ENCODE data around the gene RNASE8. TPM values are rescaled to one million over a fixed set of nuclear protein-coding genes. Genes with fewer than 3 reads are reported as not detected.

RNASE8 gene
- total RNA-seq, 1 experiment from 2014 or later: not detected

DNA sequence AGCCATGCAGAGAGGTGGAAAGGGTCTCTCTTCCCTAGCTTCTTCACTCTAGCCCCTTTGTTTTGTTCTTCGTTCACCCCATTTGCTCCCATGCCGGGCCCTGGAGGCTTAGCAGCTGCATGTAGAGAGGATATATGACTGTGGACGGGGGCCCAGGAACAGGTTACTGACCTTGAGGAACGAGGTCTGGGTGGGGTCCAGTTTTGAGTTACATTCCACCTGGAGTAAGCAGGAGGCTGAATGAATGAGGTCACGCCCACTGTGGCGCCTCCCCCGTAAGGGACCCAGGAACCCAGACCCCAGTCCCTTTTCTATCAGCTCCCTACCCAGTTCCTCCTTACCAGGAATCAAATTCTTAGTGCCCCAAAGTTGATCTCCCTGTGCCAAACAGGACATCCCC lies 39.3 kb upstream of the RNASE8 start:
- Mint-ChIP-seq H3K27ac (no peak overlapping the region), H3K4me1 (peaks cover 22% of the 10 kb centered on the region), H3K36me3 (peaks cover 6% of the 10 kb centered on the region; the same call in 1 of the 2 replicates), H3K27me3 (ENCODE audit: low read depth) (peaks cover 13% of the 10 kb centered on the region), H3K4me3 (no peak overlapping the region), H3K9me3 (no peaks in the 10 kb centered on the region)
- POLR2A ChIA-PET: no interaction called here
- no peak for DNase-seq (ENCODE audit: low spot score)
- CTCF ChIA-PET: interaction anchor here (0.9 to 9.1 kb wide), 4 partner anchors 18 to 72 kb away, joined by 3 to 670 read pairs (median 4); partner anchors contain the start of gene RNASE7
- TF ChIP-seq NFATC4 (CRISPR knock-in tag; IDR thresholded peaks at IDR 0.05): no peak
- TF ChIP-seq NR3C1 (CRISPR knock-in tag; conservative IDR thresholded peaks at IDR 0.05; ENCODE audit: low read depth): no peak
- TF ChIP-seq, protein P1, sequence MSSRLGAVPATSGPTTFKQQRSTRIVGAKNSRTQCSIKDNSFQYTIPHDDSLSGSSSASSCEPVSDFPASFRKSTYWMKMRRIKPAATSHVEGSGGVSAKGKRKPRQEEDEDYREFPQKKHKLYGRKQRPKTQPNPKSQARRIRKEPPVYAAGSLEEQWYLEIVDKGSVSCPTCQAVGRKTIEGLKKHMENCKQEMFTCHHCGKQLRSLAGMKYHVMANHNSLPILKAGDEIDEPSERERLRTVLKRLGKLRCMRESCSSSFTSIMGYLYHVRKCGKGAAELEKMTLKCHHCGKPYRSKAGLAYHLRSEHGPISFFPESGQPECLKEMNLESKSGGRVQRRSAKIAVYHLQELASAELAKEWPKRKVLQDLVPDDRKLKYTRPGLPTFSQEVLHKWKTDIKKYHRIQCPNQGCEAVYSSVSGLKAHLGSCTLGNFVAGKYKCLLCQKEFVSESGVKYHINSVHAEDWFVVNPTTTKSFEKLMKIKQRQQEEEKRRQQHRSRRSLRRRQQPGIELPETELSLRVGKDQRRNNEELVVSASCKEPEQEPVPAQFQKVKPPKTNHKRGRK (CRISPR knock-in tag; IDR thresholded peaks at IDR 0.05; ENCODE audit: borderline replicate concordance): no peak
- TF ChIP-seq, protein P2, sequence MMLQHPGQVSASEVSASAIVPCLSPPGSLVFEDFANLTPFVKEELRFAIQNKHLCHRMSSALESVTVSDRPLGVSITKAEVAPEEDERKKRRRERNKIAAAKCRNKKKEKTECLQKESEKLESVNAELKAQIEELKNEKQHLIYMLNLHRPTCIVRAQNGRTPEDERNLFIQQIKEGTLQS (CRISPR knock-in tag; conservative IDR thresholded peaks at IDR 0.05): no peak
- TF ChIP-seq, protein P3, sequence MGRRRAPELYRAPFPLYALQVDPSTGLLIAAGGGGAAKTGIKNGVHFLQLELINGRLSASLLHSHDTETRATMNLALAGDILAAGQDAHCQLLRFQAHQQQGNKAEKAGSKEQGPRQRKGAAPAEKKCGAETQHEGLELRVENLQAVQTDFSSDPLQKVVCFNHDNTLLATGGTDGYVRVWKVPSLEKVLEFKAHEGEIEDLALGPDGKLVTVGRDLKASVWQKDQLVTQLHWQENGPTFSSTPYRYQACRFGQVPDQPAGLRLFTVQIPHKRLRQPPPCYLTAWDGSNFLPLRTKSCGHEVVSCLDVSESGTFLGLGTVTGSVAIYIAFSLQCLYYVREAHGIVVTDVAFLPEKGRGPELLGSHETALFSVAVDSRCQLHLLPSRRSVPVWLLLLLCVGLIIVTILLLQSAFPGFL (CRISPR knock-in tag; IDR thresholded peaks at IDR 0.05; ENCODE audit: borderline replicate concordance): no peak
- no peak for TF ChIP-seq FOXK1 (CRISPR knock-in tag; IDR thresholded peaks at IDR 0.05)
- TF ChIP-seq JAZF1 (CRISPR knock-in tag; IDR thresholded peaks at IDR 0.05): no peak
- TF ChIP-seq, protein P4, sequence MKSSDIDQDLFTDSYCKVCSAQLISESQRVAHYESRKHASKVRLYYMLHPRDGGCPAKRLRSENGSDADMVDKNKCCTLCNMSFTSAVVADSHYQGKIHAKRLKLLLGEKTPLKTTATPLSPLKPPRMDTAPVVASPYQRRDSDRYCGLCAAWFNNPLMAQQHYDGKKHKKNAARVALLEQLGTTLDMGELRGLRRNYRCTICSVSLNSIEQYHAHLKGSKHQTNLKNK (CRISPR knock-in tag; IDR thresholded peaks at IDR 0.05): no peak
- TF ChIP-seq, protein P5, sequence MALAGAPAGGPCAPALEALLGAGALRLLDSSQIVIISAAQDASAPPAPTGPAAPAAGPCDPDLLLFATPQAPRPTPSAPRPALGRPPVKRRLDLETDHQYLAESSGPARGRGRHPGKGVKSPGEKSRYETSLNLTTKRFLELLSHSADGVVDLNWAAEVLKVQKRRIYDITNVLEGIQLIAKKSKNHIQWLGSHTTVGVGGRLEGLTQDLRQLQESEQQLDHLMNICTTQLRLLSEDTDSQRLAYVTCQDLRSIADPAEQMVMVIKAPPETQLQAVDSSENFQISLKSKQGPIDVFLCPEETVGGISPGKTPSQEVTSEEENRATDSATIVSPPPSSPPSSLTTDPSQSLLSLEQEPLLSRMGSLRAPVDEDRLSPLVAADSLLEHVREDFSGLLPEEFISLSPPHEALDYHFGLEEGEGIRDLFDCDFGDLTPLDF (CRISPR knock-in tag; IDR thresholded peaks at IDR 0.05): no peak
- TF ChIP-seq GABPB1 (CRISPR knock-in tag; IDR thresholded peaks at IDR 0.05): no peak
- TF ChIP-seq, protein P6, sequence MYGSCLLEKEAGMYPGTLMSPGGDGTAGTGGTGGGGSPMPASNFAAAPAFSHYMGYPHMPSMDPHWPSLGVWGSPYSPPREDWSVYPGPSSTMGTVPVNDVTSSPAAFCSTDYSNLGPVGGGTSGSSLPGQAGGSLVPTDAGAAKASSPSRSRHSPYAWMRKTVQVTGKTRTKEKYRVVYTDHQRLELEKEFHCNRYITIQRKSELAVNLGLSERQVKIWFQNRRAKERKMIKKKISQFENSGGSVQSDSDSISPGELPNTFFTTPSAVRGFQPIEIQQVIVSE (CRISPR knock-in tag; IDR thresholded peaks at IDR 0.05; ENCODE audit: borderline replicate concordance): no peak
- TF ChIP-seq OVOL2 (CRISPR knock-in tag; IDR thresholded peaks at IDR 0.05; ENCODE audit: borderline replicate concordance): no peak
- TF ChIP-seq, protein P7, sequence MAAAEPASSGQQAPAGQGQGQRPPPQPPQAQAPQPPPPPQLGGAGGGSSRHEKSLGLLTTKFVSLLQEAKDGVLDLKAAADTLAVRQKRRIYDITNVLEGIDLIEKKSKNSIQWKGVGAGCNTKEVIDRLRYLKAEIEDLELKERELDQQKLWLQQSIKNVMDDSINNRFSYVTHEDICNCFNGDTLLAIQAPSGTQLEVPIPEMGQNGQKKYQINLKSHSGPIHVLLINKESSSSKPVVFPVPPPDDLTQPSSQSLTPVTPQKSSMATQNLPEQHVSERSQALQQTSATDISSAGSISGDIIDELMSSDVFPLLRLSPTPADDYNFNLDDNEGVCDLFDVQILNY (CRISPR knock-in tag; IDR thresholded peaks at IDR 0.05): no peak
- TF ChIP-seq ZNF138 (CRISPR knock-in tag; conservative IDR thresholded peaks at IDR 0.05): no peak
- TF ChIP-seq, protein P8, sequence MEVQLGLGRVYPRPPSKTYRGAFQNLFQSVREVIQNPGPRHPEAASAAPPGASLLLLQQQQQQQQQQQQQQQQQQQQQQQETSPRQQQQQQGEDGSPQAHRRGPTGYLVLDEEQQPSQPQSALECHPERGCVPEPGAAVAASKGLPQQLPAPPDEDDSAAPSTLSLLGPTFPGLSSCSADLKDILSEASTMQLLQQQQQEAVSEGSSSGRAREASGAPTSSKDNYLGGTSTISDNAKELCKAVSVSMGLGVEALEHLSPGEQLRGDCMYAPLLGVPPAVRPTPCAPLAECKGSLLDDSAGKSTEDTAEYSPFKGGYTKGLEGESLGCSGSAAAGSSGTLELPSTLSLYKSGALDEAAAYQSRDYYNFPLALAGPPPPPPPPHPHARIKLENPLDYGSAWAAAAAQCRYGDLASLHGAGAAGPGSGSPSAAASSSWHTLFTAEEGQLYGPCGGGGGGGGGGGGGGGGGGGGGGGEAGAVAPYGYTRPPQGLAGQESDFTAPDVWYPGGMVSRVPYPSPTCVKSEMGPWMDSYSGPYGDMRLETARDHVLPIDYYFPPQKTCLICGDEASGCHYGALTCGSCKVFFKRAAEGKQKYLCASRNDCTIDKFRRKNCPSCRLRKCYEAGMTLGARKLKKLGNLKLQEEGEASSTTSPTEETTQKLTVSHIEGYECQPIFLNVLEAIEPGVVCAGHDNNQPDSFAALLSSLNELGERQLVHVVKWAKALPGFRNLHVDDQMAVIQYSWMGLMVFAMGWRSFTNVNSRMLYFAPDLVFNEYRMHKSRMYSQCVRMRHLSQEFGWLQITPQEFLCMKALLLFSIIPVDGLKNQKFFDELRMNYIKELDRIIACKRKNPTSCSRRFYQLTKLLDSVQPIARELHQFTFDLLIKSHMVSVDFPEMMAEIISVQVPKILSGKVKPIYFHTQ (CRISPR knock-in tag; IDR thresholded peaks at IDR 0.05): no peak
- no peak for TF ChIP-seq CREM (CRISPR knock-in tag; IDR thresholded peaks at IDR 0.05)
- TF ChIP-seq CBFB (CRISPR knock-in tag; IDR thresholded peaks at IDR 0.05; ENCODE audit: low read depth): no peak
- TF ChIP-seq, protein P9, sequence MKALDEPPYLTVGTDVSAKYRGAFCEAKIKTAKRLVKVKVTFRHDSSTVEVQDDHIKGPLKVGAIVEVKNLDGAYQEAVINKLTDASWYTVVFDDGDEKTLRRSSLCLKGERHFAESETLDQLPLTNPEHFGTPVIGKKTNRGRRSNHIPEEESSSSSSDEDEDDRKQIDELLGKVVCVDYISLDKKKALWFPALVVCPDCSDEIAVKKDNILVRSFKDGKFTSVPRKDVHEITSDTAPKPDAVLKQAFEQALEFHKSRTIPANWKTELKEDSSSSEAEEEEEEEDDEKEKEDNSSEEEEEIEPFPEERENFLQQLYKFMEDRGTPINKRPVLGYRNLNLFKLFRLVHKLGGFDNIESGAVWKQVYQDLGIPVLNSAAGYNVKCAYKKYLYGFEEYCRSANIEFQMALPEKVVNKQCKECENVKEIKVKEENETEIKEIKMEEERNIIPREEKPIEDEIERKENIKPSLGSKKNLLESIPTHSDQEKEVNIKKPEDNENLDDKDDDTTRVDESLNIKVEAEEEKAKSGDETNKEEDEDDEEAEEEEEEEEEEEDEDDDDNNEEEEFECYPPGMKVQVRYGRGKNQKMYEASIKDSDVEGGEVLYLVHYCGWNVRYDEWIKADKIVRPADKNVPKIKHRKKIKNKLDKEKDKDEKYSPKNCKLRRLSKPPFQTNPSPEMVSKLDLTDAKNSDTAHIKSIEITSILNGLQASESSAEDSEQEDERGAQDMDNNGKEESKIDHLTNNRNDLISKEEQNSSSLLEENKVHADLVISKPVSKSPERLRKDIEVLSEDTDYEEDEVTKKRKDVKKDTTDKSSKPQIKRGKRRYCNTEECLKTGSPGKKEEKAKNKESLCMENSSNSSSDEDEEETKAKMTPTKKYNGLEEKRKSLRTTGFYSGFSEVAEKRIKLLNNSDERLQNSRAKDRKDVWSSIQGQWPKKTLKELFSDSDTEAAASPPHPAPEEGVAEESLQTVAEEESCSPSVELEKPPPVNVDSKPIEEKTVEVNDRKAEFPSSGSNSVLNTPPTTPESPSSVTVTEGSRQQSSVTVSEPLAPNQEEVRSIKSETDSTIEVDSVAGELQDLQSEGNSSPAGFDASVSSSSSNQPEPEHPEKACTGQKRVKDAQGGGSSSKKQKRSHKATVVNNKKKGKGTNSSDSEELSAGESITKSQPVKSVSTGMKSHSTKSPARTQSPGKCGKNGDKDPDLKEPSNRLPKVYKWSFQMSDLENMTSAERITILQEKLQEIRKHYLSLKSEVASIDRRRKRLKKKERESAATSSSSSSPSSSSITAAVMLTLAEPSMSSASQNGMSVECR (CRISPR knock-in tag; IDR thresholded peaks at IDR 0.05; ENCODE audit: borderline replicate concordance): no peak
- ATAC-seq: no peak

All from WTC11 (cell line).